ENCODE data around the gene HMGCL. TPM values are rescaled to one million over a fixed set of nuclear protein-coding genes. Genes with fewer than 3 reads are reported as not detected.
A peak's percentile ranks its signal among the peaks of the same experiment; 100 is the strongest.

Gene HMGCL
- total and polyA plus RNA-seq, 2 of the 13 experiments (the other 11 are each of a cell fraction or from before 2014, with no cell fraction given) = 21.3 to 41.4 TPM

DNA sequence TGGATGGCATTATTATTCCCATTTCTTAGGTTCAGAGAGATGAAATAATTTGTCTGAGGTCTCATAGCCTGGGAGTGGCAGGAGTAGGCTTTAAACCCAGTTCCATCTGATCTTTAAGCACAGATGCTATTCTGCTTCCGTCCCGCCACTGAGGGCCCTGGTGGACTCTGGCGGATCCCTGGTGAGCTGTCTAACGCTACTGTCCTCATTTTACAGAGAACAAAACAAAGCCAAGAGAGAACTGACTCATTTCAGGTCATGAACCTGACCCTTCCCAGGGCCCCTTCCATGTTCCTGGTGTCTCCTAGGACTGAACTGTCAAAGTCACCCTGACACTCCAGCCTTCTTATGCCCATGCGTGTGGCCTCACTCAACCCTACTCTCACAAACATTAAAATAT lies 21.6 kb downstream of the HMGCL start:
- H3K27me3 ChIP-seq (ENCODE audit: control insufficient read depth in 1 of 2, insufficient read depth in 2 of 2, low read length in 2 of 2) = no peaks in the 10 kb centered on the region; a peak in 1 of 5 replicates
- intact Hi-C loops (cut with micrococcal nuclease; ENCODE audit: unreplicated experiment) = loop anchor here (5.0 kb wide), 1 partner anchor 64 kb away; the partner anchor contains the start of gene FUCA1
- 0 out of 3 replicates have a peak, but pooled peaks have one; percentile 22 for TF ChIP-seq MXI1 (IDR thresholded peaks at IDR 0.05; ENCODE audit: borderline replicate concordance, low read depth, low read length)
- TF ChIP-seq, protein P1, sequence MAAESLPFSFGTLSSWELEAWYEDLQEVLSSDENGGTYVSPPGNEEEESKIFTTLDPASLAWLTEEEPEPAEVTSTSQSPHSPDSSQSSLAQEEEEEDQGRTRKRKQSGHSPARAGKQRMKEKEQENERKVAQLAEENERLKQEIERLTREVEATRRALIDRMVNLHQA (CRISPR knock-in tag; IDR thresholded peaks at IDR 0.05) = no peak
- peak; percentile 51; the same call in 1 of the 2 replicates for TF ChIP-seq ZBTB38 (CRISPR knock-in tag; IDR thresholded peaks at IDR 0.05)
- peak; percentile 47 to 50; a peak in 2 of 4 replicates for TF ChIP-seq NR2F1 (CRISPR knock-in tag; IDR thresholded peaks at IDR 0.05)
- peak; percentile 55; the same call in 1 of the 2 replicates for TF ChIP-seq RARA (CRISPR knock-in tag; IDR thresholded peaks at IDR 0.05)
- no peak for TF ChIP-seq ZC3H13 (CRISPR knock-in tag; IDR thresholded peaks at IDR 0.05)
- TF ChIP-seq NR2F6 (IDR thresholded peaks at IDR 0.05) = peak; percentile 19; the same call in 1 of the 2 replicates
- TF ChIP-seq NR2F6 (CRISPR knock-in tag; IDR thresholded peaks at IDR 0.05) = no peak
- peak; percentile 95 for TF ChIP-seq ZBTB33 (CRISPR knock-in tag; IDR thresholded peaks at IDR 0.05)
- peak; percentile 38; the same call in 1 of the 2 replicates for TF ChIP-seq SAP130 (CRISPR knock-in tag; IDR thresholded peaks at IDR 0.05; ENCODE audit: low read depth)
- no peak for TF ChIP-seq CREB1 (IDR thresholded peaks at IDR 0.05)
- TF ChIP-seq CREB1 (CRISPR knock-in tag; IDR thresholded peaks at IDR 0.05) = no peak
- TF ChIP-seq ZIK1 (CRISPR knock-in tag; IDR thresholded peaks at IDR 0.05; ENCODE audit: borderline replicate concordance, low read depth) = no peak
- TF ChIP-seq, protein P2, sequence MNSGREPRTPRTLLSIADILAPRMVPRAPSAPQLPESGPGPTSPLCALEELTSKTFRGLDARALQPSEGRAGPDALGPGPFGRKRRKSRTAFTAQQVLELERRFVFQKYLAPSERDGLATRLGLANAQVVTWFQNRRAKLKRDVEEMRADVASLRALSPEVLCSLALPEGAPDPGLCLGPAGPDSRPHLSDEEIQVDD (CRISPR knock-in tag; IDR thresholded peaks at IDR 0.05; ENCODE audit: borderline replicate concordance) = no peak
- TF ChIP-seq ATF5 (CRISPR knock-in tag; IDR thresholded peaks at IDR 0.05; ENCODE audit: low read depth) = no peak
- peaks cover 69% of the 10 kb centered on the region for H3K4me1 ChIP-seq (ENCODE audit: insufficient read depth, low read length)
- ChIA-PET POLR2A (interaction anchor here (0.8 to 10.9 kb wide), 3 partner anchors 21 to 113 kb away, joined by 4 to 154 read pairs (median 4); partner anchors contain the start of genes HMGCL and PITHD1), CTCF (ENCODE audit: low intra/inter-chr PET ratio, low total read pairs) (interaction anchor here (0.6 kb wide), 1 partner anchor 64 kb away, joined by 3 read pairs; the partner anchor contains the start of gene FUCA1)
- no peak overlapping the region for H2AFZ ChIP-seq (ENCODE audit: low read length)
- H3K4me2 ChIP-seq (ENCODE audit: low read depth, low read length) = no peak overlapping the region
- H3K36me3 ChIP-seq (replicated peaks in 1 of 2; ENCODE audit: control insufficient read depth in 1 of 2, insufficient read depth in 2 of 2, low read length in 2 of 2) = peaks cover 2 to 3% of the 10 kb centered on the region in 2 experiments; a peak in 3 of 5 replicates
- no peak overlapping the region for H3K27ac ChIP-seq (ENCODE audit: extremely low read length, insufficient read depth, low read length)
- DNase-seq (ENCODE audit: low spot score) = no peak
- 86% methylated on average over 5 of the region's 5 CpGs for WGBS (ENCODE audit: low lambda C conversion rate)
- no TSS peak for BruUV-seq (replicated peaks)
- H3K9ac ChIP-seq (ENCODE audit: insufficient read depth, low read depth, low read length) = no peak overlapping the region
- H3K4me3 ChIP-seq (replicated peaks in 1 of 3; ENCODE audit: insufficient read depth in 1 of 3, low read depth in 2 of 3, low read length in 3 of 3) = no peak overlapping the region
- in situ Hi-C loops (cut with HindIII; ENCODE audit: extremely low pct_ligation_motif_present, low pct_unique_long_range_greater_than_20kb) = no loop called here
- H3K79me2 ChIP-seq (ENCODE audit: insufficient read depth, low read length) = peaks cover 9% of the 10 kb centered on the region
- H4K20me1 ChIP-seq (ENCODE audit: insufficient read depth, low read length) = peaks cover 5% of the 10 kb centered on the region; the same call in 1 of the 2 replicates
- H3K9me3 ChIP-seq (ENCODE audit: low read length) = no peaks in the 10 kb centered on the region
- FAIRE-seq = peak; percentile 8
- ATAC-seq = no peak
